Endothelial cell of umbilical vein (primary cell): ENCODE measurements around the gene POTEG.
"Not testable (repeated sequence)": the region's sequence is repeated elsewhere in the genome, so short reads cannot be mapped to it uniquely, and the experiment has no call there.

Experiments used
- CTCF ChIP-seq, 2 donors: IDR thresholded peaks; 1 replicate in 1 of 2; 2 replicates in 1 of 2; pipeline ENCODE4 v1.5.1; 2011; ENCODE audit warnings: low read length in 2 of 2, mild to moderate bottlenecking in 2 of 2, moderate library complexity in 2 of 2, control low read depth in 1 of 2, inconsistent platforms in 1 of 2, low read depth in 1 of 2; ENCODE audit not compliant: insufficient read depth in 1 of 2; ENCODE audit errors: extremely low read depth in 1 of 2
- JUN ChIP-seq: IDR thresholded peaks from 2 replicates; pipeline ENCODE4 v1.6.1; 2011; ENCODE audit warnings: borderline replicate concordance, low read depth; ENCODE audit not compliant: insufficient read length, insufficient read depth
- POLR2A ChIP-seq: IDR thresholded peaks from 2 replicates; pipeline ENCODE4 v1.6.1; 2012; ENCODE audit warnings: low read depth, mild to moderate bottlenecking, control low read depth, low read length
- POLR2AphosphoS5 ChIP-seq: IDR thresholded peaks from 2 replicates; pipeline ENCODE4 v1.6.1; 2012; ENCODE audit warnings: low read depth, mild to moderate bottlenecking, control low read depth, low read length, moderate library complexity; ENCODE audit not compliant: insufficient read depth

GRCh38 chr14:19388741-19389140, 45.4 kb downstream of the POTEG start:
- not testable (repeated sequence) for TF ChIP-seq CTCF (IDR thresholded peaks at IDR 0.05; ENCODE audit: extremely low read depth in 1 of 2, insufficient read depth in 1 of 2, low read depth in 1 of 2, low read length in 2 of 2); POLR2A; POLR2AphosphoS5; JUN
